Panc1 (cell line): ENCODE results near the gene GRIP2.

ENCODE experiments used
- CTCF ChIP-seq: fragments of 450-650 bp; IDR thresholded peaks from 2 replicates; pipeline ENCODE4 v1.5.1; 2017; ENCODE audit warnings: mild to moderate bottlenecking
- POLR2AphosphoS5 ChIP-seq: IDR thresholded peaks from 2 replicates; pipeline ENCODE4 v1.6.1; 2012; ENCODE audit warnings: mild to moderate bottlenecking, low read depth, low read length, moderate library complexity
- REST ChIP-seq, 2 experiments: IDR thresholded peaks; 2 replicates each; pipeline ENCODE4 v1.6.1; 2011 to 2012; ENCODE audit warnings: low read depth in 2 of 2, control low read depth in 1 of 2, low read length in 1 of 2, mild to moderate bottlenecking in 1 of 2, moderate library complexity in 1 of 2; ENCODE audit not compliant: insufficient read depth in 1 of 2
- SIN3A ChIP-seq: IDR thresholded peaks from 2 replicates; pipeline ENCODE4 v1.6.1; 2012; ENCODE audit warnings: low read depth, mild to moderate bottlenecking, low read length, moderate library complexity, borderline replicate concordance; ENCODE audit not compliant: insufficient read depth

- TF ChIP-seq POLR2AphosphoS5: no peak
- no peak for TF ChIP-seq CTCF
- TF ChIP-seq SIN3A: no peak
- no peak for TF ChIP-seq REST (IDR thresholded peaks at IDR 0.05; ENCODE audit: insufficient read depth in 1 of 2, low read depth in 2 of 2, low read length in 1 of 2)
Observed at GRCh38 chr3:14451844-14452739, 88.0 kb downstream of the GRIP2 start.
